ENCODE measurements around the gene SLC35E3.
"Not testable (repeated sequence)": the region's sequence is repeated elsewhere in the genome, so short reads cannot be mapped to it uniquely, and the experiment has no call there.

SLC35E3 gene

GRCh38 chr12:68796399-68796798 is 50.4 kb downstream of the SLC35E3 start:
- DNase-seq = no peak

DNA sequence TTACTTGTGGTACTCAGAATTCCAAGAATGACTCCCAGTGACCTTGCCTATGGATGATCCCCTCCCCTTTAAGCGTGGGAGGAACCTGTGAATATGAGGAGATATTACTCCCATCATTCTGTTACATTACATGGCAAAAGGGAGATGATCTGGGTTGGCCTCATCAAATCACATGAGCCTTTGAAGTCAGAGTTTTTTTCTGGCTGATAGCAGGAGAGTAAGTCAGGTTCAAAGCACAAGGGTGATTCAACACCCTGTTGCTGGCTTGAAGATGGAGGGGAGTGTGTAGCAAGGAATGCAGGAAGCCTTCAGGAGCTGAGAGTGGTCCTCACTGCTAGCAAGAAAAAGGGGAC is 52.9 kb downstream of the SLC35E3 start:
- no peak for DNase-seq

GRCh38 chr12:68800294-68800693 is 54.3 kb downstream of the SLC35E3 start:
- no peak for DNase-seq

GRCh38 chr12:68801124-68801523 is 55.1 kb downstream of the SLC35E3 start:
- DNase-seq = not testable (repeated sequence)

DNA sequence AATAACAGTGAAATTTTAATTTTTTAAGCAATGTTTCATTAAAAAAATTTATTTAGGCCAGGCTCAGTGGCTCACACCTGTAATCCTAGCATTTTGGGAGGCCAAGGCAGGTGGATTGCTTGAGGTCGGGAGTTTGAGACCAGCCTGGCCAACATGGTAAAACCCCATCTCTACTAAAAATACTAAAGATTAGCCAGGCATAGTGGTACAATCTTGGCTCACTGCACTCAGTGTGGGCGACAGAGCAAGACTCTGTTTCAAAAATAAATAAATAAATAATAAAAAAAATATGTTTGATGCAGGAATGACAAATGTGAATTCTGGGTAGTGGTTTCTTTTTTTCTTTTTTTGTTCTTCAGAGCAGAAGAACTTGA is 56.4 kb downstream of the SLC35E3 start:
- DNase-seq = not testable (repeated sequence)

DNA sequence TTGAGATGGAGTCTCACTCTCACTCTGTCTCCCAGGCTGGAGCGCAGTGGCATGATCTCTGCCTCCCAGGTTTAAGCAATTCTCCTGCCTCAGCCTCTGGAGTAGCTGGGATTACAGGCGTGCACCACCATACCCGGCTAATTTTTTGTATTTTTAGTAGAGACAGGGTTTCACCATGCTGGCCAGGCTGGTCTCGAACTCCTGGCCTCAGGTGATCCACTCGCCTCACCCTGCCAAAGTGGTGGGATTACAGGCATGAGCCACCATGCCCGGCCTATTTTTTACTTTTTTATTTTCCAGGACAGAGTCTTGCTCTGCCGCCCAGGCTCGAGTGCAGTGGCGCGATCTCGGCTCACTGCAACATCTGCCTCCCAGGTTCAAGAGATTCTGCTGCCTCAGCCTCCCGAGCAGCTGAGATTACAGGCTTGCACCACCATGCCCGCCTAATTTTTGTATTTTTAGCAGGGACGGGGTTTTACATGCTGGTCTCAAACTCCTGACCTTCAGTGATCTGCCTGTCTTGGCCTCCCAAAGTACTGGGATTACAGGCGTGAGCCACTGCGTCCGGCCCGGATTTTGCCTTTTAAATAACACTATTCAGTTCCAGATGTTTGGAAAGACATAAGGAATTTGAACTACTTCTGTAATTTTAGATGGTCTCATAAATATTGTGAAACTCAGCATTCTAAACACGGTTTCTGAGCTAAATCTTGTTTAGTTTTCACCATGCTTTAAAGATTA is 57.1 kb downstream of the SLC35E3 start:
- not testable (repeated sequence) for DNase-seq

DNA sequence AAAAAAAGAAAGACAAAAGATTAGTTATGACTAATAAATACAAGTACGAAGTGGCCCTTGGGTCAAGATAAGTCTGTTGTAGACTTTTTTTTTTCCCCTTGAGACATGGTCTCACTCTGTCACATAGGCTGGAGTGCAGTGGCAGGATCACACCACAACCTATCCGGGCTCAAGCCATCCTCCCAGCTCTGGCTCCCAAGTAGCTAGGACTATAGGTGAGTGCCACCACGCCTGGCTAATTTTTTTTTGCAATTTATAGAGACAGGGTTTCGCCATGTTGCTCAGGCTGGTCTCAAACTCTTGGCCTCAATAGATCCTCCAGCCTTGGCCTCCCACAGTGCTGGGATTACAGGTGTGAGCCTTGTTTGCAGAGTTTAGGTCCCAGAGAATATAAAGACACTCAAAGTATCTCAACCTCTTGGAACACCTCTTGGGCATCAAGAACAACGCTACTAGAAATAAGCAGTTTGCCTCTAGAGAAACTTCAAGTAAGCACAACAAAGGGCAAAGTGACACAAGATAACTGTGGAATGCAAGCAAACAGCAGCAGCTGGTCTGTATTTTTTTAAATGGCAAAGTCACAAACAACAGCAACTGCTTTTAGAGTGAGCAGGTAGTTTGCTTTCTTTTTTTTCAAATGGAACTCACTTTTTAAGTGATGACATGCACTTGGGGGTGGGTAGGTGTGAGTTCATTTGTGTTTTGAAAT is 58.1 kb downstream of the SLC35E3 start:
- no peak for DNase-seq

DNA sequence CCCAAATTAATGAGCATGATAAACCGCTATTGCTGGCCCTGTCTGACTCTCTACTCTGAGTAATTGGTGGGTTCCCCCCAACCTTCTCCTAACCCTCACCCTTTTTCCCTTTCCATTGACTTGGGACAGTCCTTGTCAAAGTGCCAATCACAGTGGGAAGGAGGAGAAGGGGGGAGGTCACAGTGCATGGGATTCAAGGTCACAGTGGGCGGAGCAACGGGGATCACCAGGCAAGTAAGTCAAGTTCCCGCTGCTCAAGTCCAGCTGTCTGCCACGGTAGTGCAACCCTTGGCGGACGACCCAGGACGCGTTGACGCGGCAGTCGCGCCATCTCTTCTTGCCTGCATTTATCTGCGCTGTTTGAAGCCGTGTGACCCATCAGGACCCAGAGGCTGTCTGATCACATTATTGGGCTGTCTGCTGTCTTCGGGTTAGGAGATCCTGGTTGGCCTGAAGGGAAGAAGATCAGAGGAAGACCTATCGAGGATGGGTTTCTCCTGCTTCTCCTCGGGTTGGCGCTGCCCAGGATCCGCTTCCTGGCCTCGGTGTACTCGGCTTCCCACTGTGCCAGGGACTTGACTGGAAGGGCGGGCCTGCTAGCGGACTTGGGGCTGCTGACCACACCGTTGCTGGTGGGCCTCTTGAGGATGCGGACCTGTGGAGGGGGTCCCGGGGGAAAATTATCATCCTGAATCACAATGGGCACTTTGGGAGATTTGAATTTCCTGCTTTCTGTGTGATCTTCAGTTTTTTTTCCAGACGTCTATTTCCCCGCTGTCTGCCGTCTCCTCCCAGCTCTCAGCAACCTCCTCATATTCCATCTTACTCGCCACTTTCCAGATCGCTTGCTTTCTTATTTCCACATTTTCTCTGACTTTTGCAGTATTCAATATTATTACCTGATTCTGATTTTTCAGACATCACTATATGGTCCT is 58.9 kb downstream of the SLC35E3 start:
- DNase-seq = no peak

DNA sequence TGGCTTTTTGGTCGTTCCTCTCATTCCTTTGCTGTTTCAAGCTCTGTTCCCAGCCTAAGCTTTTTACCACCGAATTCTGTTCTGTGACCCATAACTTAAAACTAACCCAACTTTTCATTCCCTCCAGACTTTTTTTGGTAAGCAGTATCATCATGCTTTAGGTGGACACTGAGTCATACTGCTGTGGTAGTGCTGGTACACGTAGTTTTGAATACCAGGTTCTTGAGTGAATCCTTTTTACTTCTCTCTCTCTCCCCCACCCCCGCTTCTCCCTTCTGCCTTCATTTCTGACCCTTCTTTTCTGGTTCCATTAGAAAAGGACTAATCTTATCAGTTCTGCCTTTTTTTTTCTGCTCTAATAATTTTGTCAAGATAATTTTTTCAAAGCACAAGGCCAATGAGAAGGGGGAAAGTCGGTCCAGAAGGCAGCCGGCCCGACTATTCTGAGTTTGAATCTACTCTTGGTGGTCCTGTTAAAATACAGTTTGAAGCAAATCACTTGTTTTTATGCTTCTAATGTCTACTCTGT is 59.7 kb downstream of the SLC35E3 start:
- DNase-seq = no peak

DNA sequence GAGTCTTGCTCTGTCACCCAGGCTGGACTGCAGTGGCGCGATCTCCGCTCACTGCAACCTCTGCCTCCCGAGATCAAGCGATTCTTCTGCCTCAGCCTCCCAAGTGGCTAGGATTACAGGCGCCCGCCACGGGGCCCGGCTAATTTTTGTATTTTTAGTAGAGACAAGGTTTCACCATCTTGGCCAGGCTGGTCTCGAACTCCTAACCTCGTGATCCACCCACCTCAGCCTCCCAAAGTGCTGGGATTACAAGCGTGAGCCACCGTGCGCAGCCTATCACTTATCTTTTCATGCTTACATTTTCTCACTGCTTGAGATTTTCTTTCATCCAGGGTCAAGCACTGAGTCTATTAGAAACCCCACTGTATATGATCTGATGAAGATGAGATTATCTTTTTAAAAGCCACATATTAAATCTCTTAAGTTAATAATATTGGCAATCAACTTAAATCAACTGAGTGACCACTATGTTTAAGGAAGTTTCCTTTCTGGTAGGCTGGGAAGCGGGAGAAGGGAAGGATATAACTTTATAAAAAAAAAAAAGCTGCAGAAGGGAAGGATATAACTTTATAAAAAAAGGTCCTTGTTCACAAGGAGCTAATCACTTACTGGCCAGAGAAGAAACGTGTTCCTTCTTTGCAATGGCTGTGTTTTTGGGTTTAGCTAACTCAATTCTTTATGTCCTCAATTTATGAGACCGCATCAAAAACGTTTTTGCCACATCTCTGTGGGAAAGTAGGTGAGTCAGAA is 60.7 kb downstream of the SLC35E3 start:
- no peak for DNase-seq

- DNase-seq = not testable (repeated sequence)
These were observed 61.2 kb downstream of the SLC35E3 start for GRCh38 chr12:68807274-68807575.

- DNase-seq = peak; percentile 95
These were observed 61.8 kb downstream of the SLC35E3 start, which contains the start of gene MDM2 for GRCh38 chr12:68807576-68808387. TSS of gene MDM2 (plus strand) at chr12:68808177. CDS start at chr12:68808478, 301 bp downstream.

GRCh38 chr12:68808388-68809189 is 62.6 kb downstream of the SLC35E3 start:
- peak; percentile 69 to 89 for DNase-seq

- DNase-seq = no peak
These were observed 63.4 kb downstream of the SLC35E3 start for GRCh38 chr12:68809190-68810026.

- not testable (repeated sequence) for DNase-seq
These were observed 64.0 kb downstream of the SLC35E3 start for GRCh38 chr12:68810027-68810389.

DNA sequence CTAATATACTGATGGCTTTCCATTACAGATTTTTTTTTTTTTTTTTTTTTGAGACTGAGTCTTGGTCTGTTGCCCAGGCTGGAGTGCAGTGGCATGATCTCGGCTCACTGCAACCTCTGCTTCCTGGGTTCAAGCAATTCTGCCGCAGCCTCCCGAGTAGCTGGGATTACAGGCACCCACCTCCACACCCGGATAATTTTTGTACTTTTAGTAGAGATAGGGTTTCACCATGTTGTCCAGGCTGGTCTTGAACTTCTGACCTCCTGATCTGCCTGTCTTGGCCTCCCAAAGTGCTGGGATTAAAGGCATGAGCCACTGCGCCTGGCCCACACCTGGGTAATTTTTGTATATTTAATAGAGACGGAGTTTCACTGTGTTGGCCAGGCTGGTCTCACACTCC is 65.6 kb downstream of the SLC35E3 start:
- not testable (repeated sequence) for DNase-seq

DNA sequence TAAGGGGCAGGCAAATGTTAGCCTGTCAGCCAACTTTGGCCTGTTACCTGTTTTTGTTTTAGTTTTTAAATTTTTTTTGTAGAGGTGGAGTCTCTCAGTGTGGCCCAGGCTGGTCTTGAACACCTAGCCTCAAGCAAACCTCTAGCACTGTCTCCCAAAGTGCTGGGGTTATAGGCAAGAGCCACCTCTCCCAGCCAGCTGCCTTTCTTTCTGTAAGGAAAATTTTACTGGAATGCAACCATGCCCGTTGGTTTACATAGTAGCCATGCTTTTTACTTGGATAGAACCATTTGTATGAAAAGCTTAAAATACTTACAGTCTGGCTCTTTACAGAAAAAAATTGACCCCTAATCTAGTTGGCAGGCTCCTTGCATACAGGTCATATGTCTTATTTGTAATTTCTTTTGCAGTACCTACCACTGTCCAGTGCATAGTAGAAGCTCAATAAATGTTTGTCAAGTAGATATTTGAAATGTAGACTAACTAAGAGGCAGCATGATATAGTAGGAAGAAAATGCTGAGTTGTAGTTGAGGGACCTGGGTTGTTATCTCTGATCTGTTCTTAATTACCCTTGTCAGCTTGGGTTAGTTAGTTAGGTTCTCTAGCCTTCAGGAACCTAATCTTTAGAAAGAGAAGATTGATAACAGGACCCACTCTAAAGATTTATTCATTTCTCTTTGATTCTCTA is 66.7 kb downstream of the SLC35E3 start:
- DNase-seq = no peak

GRCh38 chr12:68813242-68813593 is 67.2 kb downstream of the SLC35E3 start:
- no peak for DNase-seq

DNA sequence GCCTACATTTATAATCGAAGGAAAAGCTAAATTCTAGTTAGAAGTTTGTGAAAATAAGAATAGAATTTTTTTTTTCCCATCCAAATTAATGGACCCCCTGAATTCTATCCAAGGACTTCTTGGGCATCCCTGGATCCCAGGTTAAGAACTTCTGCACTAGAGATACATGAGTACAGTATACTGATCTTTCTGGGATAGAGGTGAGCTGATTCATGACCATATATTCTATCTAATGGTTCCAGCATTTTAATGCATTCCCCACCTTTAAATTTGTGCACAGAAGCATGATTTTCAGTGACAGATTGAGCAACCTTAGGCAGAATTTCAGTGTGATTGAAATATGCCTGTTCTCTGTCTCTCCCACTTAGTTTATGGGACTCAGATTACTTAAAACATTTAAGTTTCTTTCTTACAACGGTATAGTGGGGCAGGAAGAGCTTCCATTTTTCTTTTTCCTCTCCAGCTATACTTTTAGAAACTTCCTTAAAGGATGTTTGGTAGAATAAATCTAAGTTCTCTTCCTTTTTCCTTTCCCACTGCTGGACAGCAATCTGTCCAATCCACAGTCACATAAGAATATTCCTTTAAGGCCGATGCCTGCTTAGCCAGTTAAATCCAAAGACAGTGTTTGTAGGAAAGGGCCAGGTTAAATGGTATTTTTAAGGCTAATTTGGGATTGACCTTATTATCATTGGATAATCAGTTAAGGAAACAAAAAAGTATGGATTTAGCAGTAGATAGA is 68.7 kb downstream of the SLC35E3 start:
- DNase-seq = no peak

All from NCI-H2081 (cell line).